Measurements from ENCODE around the gene ARL2. TPM values are rescaled to one million over a fixed set of nuclear protein-coding genes. Genes with fewer than 3 reads are reported as not detected.
"Not testable (repeated sequence)": the region's sequence is repeated elsewhere in the genome, so short reads cannot be mapped to it uniquely, and the experiment has no call there.

Gene ARL2
- 103 and 104 TPM in 2 replicates for total RNA-seq (2014; rRNA removed; shearing (Covaris generic))

DNA sequence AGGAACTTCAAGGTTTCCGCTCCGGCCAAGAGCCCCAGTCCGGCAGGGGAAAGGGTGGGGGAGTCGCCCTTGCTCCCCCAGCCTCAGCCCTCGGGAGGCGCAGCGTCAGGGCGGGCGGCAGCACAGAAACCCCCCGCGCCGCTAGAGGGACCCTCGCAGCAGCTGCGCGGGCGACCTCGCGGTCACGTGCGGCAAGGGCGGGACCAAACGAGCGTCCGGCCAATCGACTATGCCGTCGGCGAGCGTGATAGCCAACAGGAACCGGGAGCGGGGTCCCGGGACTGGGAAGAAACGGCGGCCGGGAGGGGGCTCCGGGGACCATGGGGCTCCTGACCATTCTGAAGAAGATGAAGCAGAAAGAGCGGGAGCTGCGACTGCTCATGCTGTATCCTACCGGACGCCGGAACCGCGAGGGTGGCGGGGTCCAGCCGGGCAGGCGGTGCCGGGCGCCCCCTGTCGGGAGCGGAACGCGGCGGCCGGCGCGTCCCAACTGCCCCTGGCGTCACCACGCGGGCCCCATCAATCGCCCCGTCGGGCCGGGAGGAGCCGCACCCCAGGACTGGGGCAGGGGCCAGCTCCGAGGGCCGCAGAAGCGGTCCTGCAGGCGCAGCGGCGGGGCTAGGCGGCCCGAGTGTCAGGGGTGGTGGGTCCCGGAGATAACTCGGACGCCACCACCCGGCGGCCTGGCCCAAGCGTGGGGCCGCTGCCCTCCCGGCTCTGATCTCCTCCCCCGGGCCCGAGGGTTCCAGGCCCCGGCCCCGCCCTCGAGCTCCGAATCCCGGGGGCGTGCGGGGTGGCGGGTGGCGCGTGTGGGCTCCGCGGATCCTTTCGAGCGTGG, at the start of gene ARL2:
Gene ARL2 (plus strand): TSS at position 273 of the 838 bp plus-strand sequence. CDS start 48 bp downstream, at position 321.
- peak; percentile 91 for DNase-seq (ENCODE audit: low spot score)

DNA sequence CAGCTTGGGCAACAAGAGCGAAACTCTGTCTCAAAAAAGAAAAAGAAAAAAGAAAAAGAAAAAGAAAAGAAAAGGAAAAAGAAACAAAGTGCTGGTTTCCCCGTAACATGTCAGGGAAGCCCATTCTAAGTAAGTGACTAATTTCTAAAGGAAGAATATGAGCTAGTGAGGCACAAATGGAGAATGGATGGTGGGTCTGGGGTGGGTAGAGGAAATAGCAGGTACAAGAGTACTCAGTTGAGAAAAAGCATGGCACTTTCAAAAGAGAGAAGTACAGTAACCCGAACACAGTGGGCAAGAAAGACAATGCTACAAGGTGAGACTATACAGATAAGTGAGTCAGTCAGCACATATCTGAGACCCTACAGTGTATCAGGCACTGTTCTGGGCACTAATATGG, 46.6 kb upstream of the ARL2 start:
- DNase-seq (ENCODE audit: low spot score), result no peak

DNA sequence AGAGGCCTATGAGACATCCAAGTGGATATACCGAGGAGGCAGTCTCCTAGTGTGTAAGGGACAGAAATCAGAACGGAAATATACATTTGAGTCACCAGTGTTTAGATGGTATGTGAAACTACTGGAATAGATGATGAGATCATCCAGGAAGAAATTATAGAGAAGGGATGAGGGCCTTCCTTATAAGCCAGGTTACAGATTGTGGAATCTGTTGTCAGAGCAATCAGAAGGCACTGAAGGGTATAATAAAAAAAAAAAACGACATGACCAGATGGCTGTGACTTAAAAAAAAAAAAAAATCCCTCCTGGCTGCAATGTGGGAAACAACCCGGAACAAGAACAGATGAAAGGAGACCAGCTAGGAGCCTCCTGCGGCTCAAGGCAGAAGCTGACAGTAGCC, 44.8 kb upstream of the ARL2 start:
- no peak for DNase-seq (ENCODE audit: low spot score)

DNA sequence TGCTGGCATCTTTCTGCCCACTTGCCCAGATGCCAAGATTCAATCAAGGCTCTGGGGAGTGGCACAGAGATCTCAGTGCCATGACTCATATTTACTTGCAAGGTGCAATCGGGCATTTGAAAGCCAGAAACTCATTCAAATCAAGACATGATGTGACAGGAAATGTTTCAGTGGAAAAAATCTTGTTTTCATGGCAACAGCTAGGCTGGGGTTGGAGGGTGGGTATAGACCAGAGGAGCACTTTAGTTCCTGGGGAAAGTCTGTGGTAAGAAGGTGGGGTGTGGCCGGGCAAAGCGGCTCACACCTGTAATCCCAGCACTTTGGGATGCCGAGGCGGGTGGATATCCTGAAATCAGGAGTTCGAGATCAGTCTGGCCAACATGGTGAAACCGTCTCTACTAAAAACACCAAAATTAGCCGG, 43.2 kb upstream of the ARL2 start:
- no peak for DNase-seq (ENCODE audit: low spot score)

GRCh38 chr11:64971421-64972233, 42.3 kb upstream of the ARL2 start, which contains the start of gene MAJIN:
Gene MAJIN, minus strand, starts transcription at chr11:64972108. Its CDS starts 12,703 bp downstream, at chr11:64959405.
- DNase-seq (ENCODE audit: low spot score), result no peak

DNA sequence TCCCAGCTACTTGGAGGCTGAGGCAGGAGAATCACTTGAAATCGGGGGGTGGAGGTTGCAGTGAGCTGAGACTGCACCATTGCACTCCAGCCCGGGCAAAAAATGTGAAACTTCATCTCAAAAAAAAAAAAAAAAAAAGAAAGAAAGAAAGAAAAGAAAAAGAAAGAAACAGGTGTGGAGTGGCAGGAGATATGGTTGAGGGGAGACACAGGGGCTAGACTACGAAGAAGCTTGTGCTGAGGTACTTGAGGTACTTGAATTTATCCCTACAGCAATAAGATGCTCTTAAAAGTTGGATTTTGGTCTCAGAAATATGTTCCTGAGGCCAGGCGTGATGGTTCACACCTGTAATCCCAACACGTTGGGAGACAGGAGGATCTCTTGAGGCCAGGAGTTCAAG, 39.8 kb upstream of the ARL2 start:
- DNase-seq (ENCODE audit: low spot score), result no peak

GRCh38 chr11:64976651-64977050, 37.3 kb upstream of the ARL2 start:
- DNase-seq (ENCODE audit: low spot score), result no peak

GRCh38 chr11:64983339-64983738, 30.6 kb upstream of the ARL2 start:
- not testable (repeated sequence) for DNase-seq (ENCODE audit: low spot score)

- DNase-seq (ENCODE audit: low spot score), result no peak
Measured at GRCh38 chr11:64987998-64988854, 25.7 kb upstream of the ARL2 start.

- no peak for DNase-seq (ENCODE audit: low spot score)
Measured at GRCh38 chr11:64989416-64989815, 24.5 kb upstream of the ARL2 start.

GRCh38 chr11:64990222-64990923, 23.6 kb upstream of the ARL2 start:
- DNase-seq (ENCODE audit: low spot score), result peak; percentile 76

DNA sequence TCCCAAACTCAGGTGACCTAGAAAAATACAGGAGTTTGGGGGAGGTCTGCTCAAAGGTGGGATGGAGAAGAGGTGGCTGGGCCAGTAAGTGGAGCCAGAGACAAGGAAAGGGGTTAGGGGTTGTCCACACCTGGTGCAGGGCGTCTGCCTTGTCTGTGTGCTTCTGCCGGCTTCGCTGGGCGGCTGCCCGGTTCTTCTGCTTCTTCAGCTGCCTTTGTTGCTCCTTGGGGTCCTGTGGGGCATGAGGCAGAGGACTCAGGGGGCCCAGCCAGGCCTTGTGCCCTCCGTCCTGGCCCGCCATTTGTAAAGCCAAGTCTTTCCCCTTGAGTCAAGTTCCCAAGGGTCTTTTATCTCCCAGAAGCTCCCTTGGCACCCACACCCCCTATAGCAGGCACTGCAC, 19.6 kb upstream of the ARL2 start:
- no peak for DNase-seq (ENCODE audit: low spot score)

DNA sequence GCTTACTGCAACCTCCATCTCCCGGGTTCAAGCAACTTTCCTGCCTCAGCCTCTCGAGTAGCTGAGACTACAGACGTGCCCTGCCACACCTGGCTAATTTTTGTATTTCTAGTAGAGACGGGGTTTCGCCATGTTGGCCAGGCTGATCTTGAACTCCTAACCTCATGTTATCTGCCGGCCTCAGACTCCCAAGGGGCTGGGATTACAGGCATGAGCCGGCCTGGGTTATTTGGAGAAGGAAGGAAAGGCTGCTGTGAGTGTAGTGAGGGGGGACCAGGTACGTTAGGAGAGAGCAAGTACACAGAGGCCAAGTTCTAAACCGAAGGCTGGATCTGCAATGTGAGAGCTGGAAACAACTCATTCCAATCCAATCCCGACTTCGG, 17.6 kb upstream of the ARL2 start:
- DNase-seq (ENCODE audit: low spot score), result no peak

- DNase-seq (ENCODE audit: low spot score), result peak; percentile 80
Measured at GRCh38 chr11:64996710-64997380, 17.1 kb upstream of the ARL2 start, which contains the start of gene BATF2. Gene BATF2, minus strand, starts transcription at chr11:64996971. Its CDS starts 57 bp downstream, at chr11:64996914.

- DNase-seq (ENCODE audit: low spot score), result peak; percentile 38
Measured at GRCh38 chr11:64998141-64998540, 15.8 kb upstream of the ARL2 start.

DNA sequence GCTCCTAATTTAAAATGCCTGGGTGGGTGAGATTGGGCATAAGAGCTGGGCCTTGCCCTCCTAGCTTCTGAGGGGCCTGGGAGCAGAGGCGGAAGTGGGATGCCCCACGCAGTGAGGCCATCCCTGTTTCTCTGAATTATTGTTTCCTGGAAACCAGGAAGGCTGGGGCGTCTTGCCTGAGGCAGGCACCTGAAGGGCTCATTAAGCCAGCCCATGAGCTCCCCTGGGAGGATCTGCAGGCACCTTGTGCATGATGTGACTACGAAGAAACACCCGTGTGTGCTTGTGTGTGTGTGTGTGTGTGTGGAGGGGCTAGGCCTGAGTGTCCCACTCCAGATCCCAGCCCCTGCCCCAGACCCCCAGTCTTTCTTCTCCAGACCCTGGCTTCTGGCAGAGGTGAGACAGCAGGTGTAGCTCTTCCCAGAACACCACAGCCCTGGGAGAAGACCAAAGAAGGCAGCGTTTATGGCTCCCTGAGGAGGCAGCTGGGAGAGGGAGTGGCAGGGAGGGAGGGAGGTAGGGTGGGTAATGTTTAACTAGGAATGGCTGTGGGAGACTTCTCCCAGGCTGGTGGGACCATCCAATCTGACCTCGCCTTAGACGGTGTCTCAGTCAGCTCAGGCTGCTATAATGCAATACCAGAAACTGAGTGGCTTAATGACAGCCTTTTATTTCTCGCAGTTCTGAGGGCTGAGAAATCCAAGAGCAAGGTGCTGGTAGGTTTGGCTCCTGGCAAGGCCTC, 15.1 kb upstream of the ARL2 start:
- peak; percentile 68 for DNase-seq (ENCODE audit: low spot score)

- no peak for DNase-seq (ENCODE audit: low spot score)
Measured at GRCh38 chr11:64999478-64999877, 14.5 kb upstream of the ARL2 start.

DNA sequence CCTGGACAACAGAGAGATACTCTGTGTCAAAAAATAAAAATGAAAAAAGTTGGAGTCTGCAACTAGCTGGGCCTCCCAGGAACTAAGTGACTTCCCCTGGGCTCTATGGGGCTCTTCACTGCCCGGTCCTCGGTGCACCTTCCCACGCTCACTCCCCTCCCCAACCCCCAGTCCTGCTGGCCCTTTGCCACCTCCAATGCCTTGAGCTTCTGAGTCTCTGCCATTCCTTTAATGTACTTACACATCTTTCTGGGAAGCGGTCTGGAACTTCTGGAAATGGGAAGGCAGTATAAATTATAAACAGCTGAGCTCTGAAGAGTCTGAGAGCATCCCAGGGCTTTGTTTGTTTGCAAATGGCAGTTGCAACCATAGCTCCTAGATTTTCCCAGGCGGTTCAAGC, 11.3 kb upstream of the ARL2 start:
- no peak for DNase-seq (ENCODE audit: low spot score)

GRCh38 chr11:65003282-65003681, 10.7 kb upstream of the ARL2 start:
- DNase-seq (ENCODE audit: low spot score), result no peak

Measured in HT-29 (cell line).